K562 treated with DMSO at 1 percent for 12 hours (cell line): ENCODE measurements around the gene MB. TPM values are rescaled to one million over a fixed set of nuclear protein-coding genes. Genes with fewer than 3 reads are reported as not detected.

ENCODE experiments used
- total RNA-seq: library from RNA; unstranded; fragments of 300-600 nt; gene quantifications from 2 replicates; pipeline ENCODE4 v1.2.3, GENCODE V29; 2022; ENCODE audit not compliant: insufficient read depth

MB gene
- not detected in 2 replicates for total RNA-seq

DNA sequence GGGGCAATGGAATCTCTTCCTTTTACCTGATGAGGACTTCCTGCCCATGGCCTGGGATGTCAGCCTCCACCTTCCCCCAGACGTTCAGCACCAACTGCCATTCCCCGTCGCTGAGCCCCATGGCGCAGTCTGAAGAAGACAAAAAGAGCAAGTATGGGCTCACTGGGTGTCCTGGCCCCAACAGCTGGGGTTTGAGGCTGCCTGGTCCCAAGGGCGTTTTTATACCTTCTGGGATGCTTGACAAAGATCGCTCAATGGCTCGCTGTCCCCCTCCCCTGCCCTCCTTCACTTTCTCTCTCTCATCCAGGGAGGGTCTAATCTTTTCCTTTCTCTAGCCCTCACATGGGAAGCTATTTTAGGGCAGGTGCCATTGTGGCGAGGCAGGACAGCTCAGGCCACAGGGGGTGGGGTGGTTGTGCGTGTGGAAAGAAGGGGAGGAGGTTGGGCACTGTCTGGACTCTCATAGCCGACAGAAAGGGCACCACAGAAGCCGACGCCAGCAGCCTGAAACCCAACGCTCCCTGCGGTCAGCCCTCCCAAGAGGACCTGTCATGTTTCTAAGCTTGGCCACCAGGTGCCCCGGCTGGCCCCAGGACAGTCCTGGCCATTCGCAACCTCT is at the start of gene MB:
Gene MB, minus strand, starts transcription at position 193 of the 619 bp plus-strand sequence. Its CDS starts 72 bp downstream, at position 121.

DNA sequence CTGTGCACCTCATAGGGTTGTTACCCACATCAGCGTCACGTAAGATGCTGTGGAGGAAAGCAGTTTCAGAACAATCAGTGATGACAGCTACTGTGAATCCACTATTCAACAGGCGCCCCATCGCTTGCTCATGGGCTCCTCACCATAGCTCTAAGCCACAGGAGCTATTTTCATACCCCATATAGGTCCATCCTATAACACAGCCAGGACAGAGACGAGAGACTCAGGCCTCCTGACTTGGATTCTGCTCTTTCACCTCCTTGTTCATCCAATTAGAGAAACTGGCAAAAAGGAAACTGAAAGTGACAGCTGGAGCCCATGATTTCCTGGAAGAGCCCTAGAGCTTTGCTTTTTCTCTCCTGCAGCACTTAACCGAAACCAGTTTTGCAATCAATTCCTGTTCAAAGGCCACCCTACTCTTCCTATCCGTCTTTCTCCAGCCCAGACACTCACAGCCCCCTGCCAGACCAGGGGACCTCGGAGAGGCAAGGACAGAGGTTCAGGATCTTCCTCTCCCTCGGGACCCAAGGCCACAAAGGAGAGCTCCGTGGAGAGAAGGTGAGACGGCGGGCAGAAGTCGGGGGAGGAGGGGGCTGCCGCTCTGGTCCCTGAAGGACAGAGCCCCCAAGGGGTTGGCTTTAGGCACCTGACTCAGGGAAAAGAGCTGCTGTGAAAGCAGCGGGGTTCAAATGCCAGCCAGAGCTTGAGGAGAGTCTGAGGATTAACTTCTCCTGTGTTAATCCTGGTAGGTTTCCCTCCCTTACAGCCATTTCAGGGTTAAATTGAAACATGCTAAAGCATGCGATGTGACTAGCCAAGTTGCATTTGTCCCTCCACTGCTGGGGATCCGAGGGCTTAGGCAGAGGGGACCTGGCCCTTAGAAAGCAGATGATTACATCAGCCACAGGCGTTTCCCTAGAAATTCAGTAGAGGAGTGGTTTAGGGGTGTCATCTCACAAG is 31.2 kb upstream of the MB start, which contains the start of gene APOL6:
Gene APOL6, plus strand, starts transcription at position 381 of the 960 bp plus-strand sequence. CDS start 7,980 bp downstream, outside the sequence.

Other genes starting within 250 kb of the MB start
- gene HMOX1, start 236.2 kb downstream of the MB start, total RNA-seq, result not detected in 2 replicates
- 85.1 and 94.8 TPM in 2 replicates for gene MCM5, start 217.2 kb downstream of the MB start, total RNA-seq
- gene RASD2, start 76.5 kb downstream of the MB start, total RNA-seq, result 0.22 TPM in 1 of 2 replicates, not detected in the other
- 3.9 and 11.7 TPM in 2 replicates for gene APOL6, start 31.1 kb upstream of the MB start, total RNA-seq
- gene APOL5, start 100.5 kb upstream of the MB start, total RNA-seq, result not detected in 2 replicates